HCT116 (cell line): Measurements from ENCODE around the gene AK4. TPM values are rescaled to one million over a fixed set of nuclear protein-coding genes. Genes with fewer than 3 reads are reported as not detected.
"Not testable (repeated sequence)": the region's sequence is repeated elsewhere in the genome, so short reads cannot be mapped to it uniquely, and the experiment has no call there.

Experiments
- ATAC-seq: fragments of 200-7000 bp; cut with Tn5 transposase; 2 replicates; pipeline ENCODE4 v1.9.1; 2020; ENCODE audit warnings: mild to moderate bottlenecking, moderate library complexity
- BruUV-seq: library from RNA; stranded (reverse); fragments of 400-500 nt; replicated peaks from 2 replicates; lab custom pipeline; 2021; lab: Mats Ljungman, UMichigan
- CTCF ChIA-PET: fragments of 300-600 bp; sonication (Branson Sonifier 250); formaldehyde crosslinking; loops from one replicate; lab custom pipeline; 2021; ENCODE audit warnings: antibody characterized with exemption; lab: Charles Lee
- POLR2A ChIA-PET: fragments of 300-600, 350-600 bp; sonication (Branson Sonifier 250); formaldehyde crosslinking; loops from one replicate; lab custom pipeline; 2021; ENCODE audit warnings: antibody characterized with exemption; lab: Charles Lee
- RAD21 ChIA-PET, 2 experiments: fragments of 300-600 bp; sonication (Branson Sonifier 250); formaldehyde crosslinking; loops; one replicate each; lab custom pipeline; 2023; ENCODE audit warnings: low total read pairs in 2 of 2; ENCODE audit not compliant: uncharacterized antibody in 2 of 2, unreplicated experiment in 2 of 2, low non-redundant PET in 1 of 2; lab: Charles Lee
- DNase-seq: peaks from one replicate; pipeline ENCODE4 v3.0.0-alpha.2; 2010; ENCODE audit warnings: low read depth, low spot score
- H2AFZ ChIP-seq: fragments of 200-600 bp; shearing (Covaris generic), sonication (generic); 2 replicates; pipeline ENCODE4 v1.6.1; 2017; ENCODE audit warnings: low read depth, mixed run types, mixed read lengths, antibody characterized with exemption, low read length; ENCODE audit not compliant: poor library complexity, severe bottlenecking
- H3K27ac ChIP-seq: 2 replicates; pipeline ENCODE4 v1.5.1; 2012; ENCODE audit warnings: low read depth, low read length
- H3K27me3 ChIP-seq: fragments of 200-600 bp; sonication (generic); 2 replicates; pipeline ENCODE4 v1.6.1; 2016; ENCODE audit warnings: mixed run types, low read length, mixed read lengths; ENCODE audit not compliant: insufficient read depth
- H3K36me3 ChIP-seq, 2 experiments: fragments of 200-500 bp in 1 of 2; fragments of 200-600 bp in 1 of 2; sonication (Bioruptor generic) in 1 of 2; sonication (generic) in 1 of 2; 2 replicates each; pipeline versions ENCODE4 v1.5.1 to v1.6.1; 2014 to 2016; ENCODE audit warnings: low read length in 2 of 2, inconsistent platforms in 1 of 2, mixed read lengths in 1 of 2, mixed run types in 1 of 2; ENCODE audit not compliant: insufficient read depth in 2 of 2, control insufficient read depth in 1 of 2
- H3K4me1 ChIP-seq, 2 experiments: fragments of 200-600 bp in 1 of 2; sonication (generic) in 1 of 2; 2 replicates each; pipeline versions ENCODE4 v1.5.1 to v1.6.1; 2012 to 2017; ENCODE audit warnings: low read length in 2 of 2, inconsistent platforms in 1 of 2, mild to moderate bottlenecking in 1 of 2, mixed read lengths in 1 of 2, mixed run types in 1 of 2, moderate library complexity in 1 of 2; ENCODE audit not compliant: insufficient read depth in 2 of 2, control insufficient read depth in 1 of 2
- H3K4me2 ChIP-seq: fragments of 200-600 bp; sonication (generic); 2 replicates; pipeline ENCODE4 v1.6.1; 2017; ENCODE audit warnings: mixed run types, low read length, mixed read lengths
- H3K4me3 ChIP-seq, 2 experiments: fragments of 200-600 bp in 1 of 2; sonication (generic) in 1 of 2; replicated peaks in 1 of 2; 2 replicates each; pipeline ENCODE4 v1.5.1; 2011 to 2016; ENCODE audit warnings: low read length in 2 of 2, control low read depth in 1 of 2, low read depth in 1 of 2, mild to moderate bottlenecking in 1 of 2, mixed read lengths in 1 of 2, mixed run types in 1 of 2
- H3K79me2 ChIP-seq: fragments of 200-600 bp; sonication (generic); 2 replicates; pipeline ENCODE4 v1.6.1; 2017; ENCODE audit warnings: mild to moderate bottlenecking, mixed run types, low read length, moderate library complexity, mixed read lengths; ENCODE audit not compliant: insufficient read depth
- H3K9ac ChIP-seq: fragments of 200-600 bp; sonication (generic); 2 replicates; pipeline ENCODE4 v1.6.1; 2016; ENCODE audit warnings: low read length, mixed read lengths
- H3K9me2 ChIP-seq: fragments of 200-600 bp; sonication (generic), shearing (Covaris generic); 2 replicates; pipeline ENCODE4 v1.6.1; 2017; ENCODE audit warnings: mixed run types, mild to moderate bottlenecking, moderate library complexity; ENCODE audit not compliant: insufficient read depth
- H3K9me3 ChIP-seq, 2 experiments: fragments of 200-500 bp in 1 of 2; fragments of 200-600 bp in 1 of 2; sonication (Bioruptor generic) in 1 of 2; sonication (generic) in 1 of 2; 2 replicates each; pipeline ENCODE4 v1.6.1; 2014 to 2017; ENCODE audit warnings: low read length in 2 of 2, mixed read lengths in 2 of 2, inconsistent platforms in 1 of 2, low read depth in 1 of 2, mild to moderate bottlenecking in 1 of 2, mixed run types in 1 of 2, moderate library complexity in 1 of 2; ENCODE audit not compliant: control insufficient read depth in 1 of 2, insufficient read depth in 1 of 2
- H4K20me1 ChIP-seq: fragments of 200-600 bp; sonication (generic), shearing (Covaris generic); 2 replicates; pipeline ENCODE4 v1.6.1; 2017; ENCODE audit warnings: mixed run types, mild to moderate bottlenecking, moderate library complexity; ENCODE audit not compliant: insufficient read depth
- CBX3 ChIP-seq: IDR thresholded peaks from 2 replicates; pipeline ENCODE4 v1.6.1; 2012; ENCODE audit warnings: low read depth
- CEBPB ChIP-seq: IDR thresholded peaks from 2 replicates; pipeline ENCODE4 v1.6.1; 2012; ENCODE audit warnings: low read depth
- CTCF ChIP-seq, 3 experiments: fragments of 200-600 bp in 1 of 3; sonication (generic) in 1 of 3; IDR thresholded peaks in 2 of 3; conservative IDR thresholded peaks in 1 of 3; 2 replicates each; pipeline ENCODE4 v1.5.1; 2012 to 2017; ENCODE audit warnings: low read depth in 2 of 3, low read length in 2 of 3, antibody characterized with exemption in 1 of 3, borderline replicate concordance in 1 of 3, control low read depth in 1 of 3, mild to moderate bottlenecking in 1 of 3, mixed read lengths in 1 of 3, mixed run types in 1 of 3, moderate library complexity in 1 of 3; ENCODE audit not compliant: insufficient read depth in 1 of 3
- EZH2 ChIP-seq: fragments of 200-600 bp; sonication (generic); IDR thresholded peaks from 2 replicates; pipeline ENCODE4 v1.6.1; 2017; ENCODE audit warnings: antibody characterized with exemption, mixed run types
- POLR2AphosphoS5 ChIP-seq: IDR thresholded peaks from 2 replicates; pipeline ENCODE4 v1.6.1; 2011; ENCODE audit warnings: mild to moderate bottlenecking, low read depth, low read length, moderate library complexity
- RAD21 ChIP-seq: IDR thresholded peaks from 2 replicates; pipeline ENCODE4 v1.6.1; 2012; ENCODE audit warnings: low read depth, mild to moderate bottlenecking
- REST ChIP-seq: IDR thresholded peaks from 2 replicates; pipeline ENCODE4 v1.6.1; 2012; ENCODE audit warnings: low read depth
- SRF ChIP-seq: IDR thresholded peaks from 2 replicates; pipeline ENCODE4 v1.6.1; 2012; ENCODE audit warnings: low read depth
- YY1 ChIP-seq: IDR thresholded peaks from 2 replicates; pipeline ENCODE4 v1.6.1; 2011; ENCODE audit warnings: low read length, low read depth, moderate library complexity, mild to moderate bottlenecking; ENCODE audit not compliant: insufficient replicate concordance; ENCODE audit errors: extremely low read depth
- ZBTB33 ChIP-seq: IDR thresholded peaks from 2 replicates; pipeline ENCODE4 v1.6.1; 2011; ENCODE audit warnings: mild to moderate bottlenecking, low read length, moderate library complexity; ENCODE audit not compliant: insufficient replicate concordance; ENCODE audit errors: extremely low read depth
- ZNF274 ChIP-seq: fragments of 200-500 bp; sonication (Bioruptor generic); IDR thresholded peaks from 2 replicates; pipeline ENCODE4 v1.6.1; 2014; ENCODE audit warnings: mild to moderate bottlenecking, low read depth, low read length, inconsistent platforms
- intact Hi-C: fragments of 100-400 bp; cut with micrococcal nuclease; formaldehyde crosslinking; loops from 2 replicates; pipeline ENCODE4 v1.10.0; 2022
- total RNA-seq: library from RNA; stranded (reverse); gene quantifications from one replicate; pipeline ENCODE4 v1.2.1, GENCODE V29; 2021; ENCODE audit not compliant: unreplicated experiment

The AK4 gene
- total RNA-seq, 1 experiment from 2014 or later = 51.5 TPM

- Histone ChIP-seq H3K9me2 (no peaks in the 10 kb centered on the region), H4K20me1 (no peaks in the 10 kb centered on the region), H3K4me3 (no peak overlapping the region), H3K4me1 (peaks cover 10 to 14% of the 10 kb centered on the region in 2 experiments; a peak in 3 of 4 replicates), H3K79me2 (no peaks in the 10 kb centered on the region), H3K9me3 (no peaks in the 10 kb centered on the region), H3K27me3 (no peaks in the 10 kb centered on the region), H3K9ac (no peak overlapping the region), H3K4me2 (no peak overlapping the region), H3K36me3 (no peaks in the 10 kb centered on the region), H3K27ac (no peak overlapping the region), H2AFZ (no peak overlapping the region)
- intact Hi-C loops = no loop called here
- ChIA-PET CTCF (no interaction called here), RAD21 (no interaction called here), POLR2A (no interaction called here)
- ATAC-seq (no peak), DNase-seq (no peak)
- TF ChIP-seq CTCF (IDR thresholded peaks at IDR 0.05 in 2 of 3, conservative IDR thresholded peaks at IDR 0.05 in 1 of 3; ENCODE audit: borderline replicate concordance in 1 of 3, insufficient read depth in 1 of 3, low read depth in 2 of 3, low read length in 2 of 3) = no peak
- no peak for TF ChIP-seq CBX3
- TF ChIP-seq EZH2 = no peak
- no peak for TF ChIP-seq REST
- no peak for TF ChIP-seq POLR2AphosphoS5
- TF ChIP-seq SRF = no peak
- TF ChIP-seq RAD21 = no peak
- TF ChIP-seq ZBTB33 = no peak
- no peak for TF ChIP-seq ZNF274
- no peak for TF ChIP-seq CEBPB
- TF ChIP-seq YY1 = no peak
- BruUV-seq = no TSS peak
Observed at GRCh38 chr1:65138524-65138923, 9.5 kb upstream of the AK4 start.

- H3K9me2 ChIP-seq, DNase-seq, RAD21 ChIA-PET, POLR2A ChIA-PET, H3K4me3 ChIP-seq, H3K4me2 ChIP-seq, H3K9ac ChIP-seq, H3K27ac ChIP-seq, H3K9me3 ChIP-seq, CTCF ChIA-PET, BruUV-seq, H3K36me3 ChIP-seq, ATAC-seq, H3K27me3 ChIP-seq, H3K79me2 ChIP-seq, H4K20me1 ChIP-seq, H2AFZ ChIP-seq: not testable (repeated sequence)
- intact Hi-C loops = loop anchor here (10.0 kb wide), 1 partner anchor 75 kb away; no protein-coding TSS in a partner anchor
- H3K4me1 ChIP-seq = peaks cover 10 to 16% of the 10 kb centered on the region in 2 experiments; a peak in 3 of 4 replicates
Observed at GRCh38 chr1:65139793-65140192, 8.2 kb upstream of the AK4 start.
